K562 treated with DMSO at 1 percent for 4 hours (cell line): ENCODE data around the gene CTCF. TPM values are rescaled to one million over a fixed set of nuclear protein-coding genes. Genes with fewer than 3 reads are reported as not detected.

Source experiments
- total RNA-seq: library from RNA; unstranded; fragments of 300-600 nt; gene quantifications from 2 replicates; pipeline ENCODE4 v1.2.3, GENCODE V29; 2022; ENCODE audit not compliant: insufficient read depth

CTCF gene
- total RNA-seq, result 25.4 and 34.1 TPM in 2 replicates

GRCh38 chr16:67562526-67562917, at the start of gene CTCF:
Gene CTCF (plus strand): TSS chr16:67562526. CDS start chr16:67610833, 48,307 bp downstream.

GRCh38 chr16:67528222-67528869, 34.0 kb upstream of the CTCF start, which contains the start of gene RIPOR1:
Gene RIPOR1 (plus strand): TSS chr16:67528829. CDS start chr16:67538447, 9,618 bp downstream.

GRCh38 chr16:67659675-67660563, 97.6 kb downstream of the CTCF start, which contains the start of gene ACD:
Gene ACD (minus strand): TSS chr16:67660260. CDS start chr16:67660220, 40 bp downstream.

GRCh38 chr16:67660564-67661028, 98.3 kb downstream of the CTCF start, which contains the start of gene PARD6A:
Gene PARD6A (plus strand): TSS chr16:67660960. CDS start chr16:67661039, 79 bp downstream.

GRCh38 chr16:67666559-67667452, 104.5 kb downstream of the CTCF start, which contains the start of the genes C16orf86 and ENKD1:
Gene C16orf86 (plus strand): TSS chr16:67666814. CDS start chr16:67666971, 157 bp downstream.
Gene ENKD1 (minus strand): TSS chr16:67666750. CDS start chr16:67666442, 308 bp downstream.

Other genes starting within 250 kb of the CTCF start
- 0.15 TPM in 1 of 2 replicates, not detected in the other for gene KCTD19, start 235.8 kb upstream of the CTCF start, total RNA-seq
- gene LRRC36, start 235.7 kb upstream of the CTCF start, total RNA-seq, result 0.30 TPM in 1 of 2 replicates, not detected in the other
- not detected in 2 replicates for gene TPPP3, start 169.0 kb upstream of the CTCF start, total RNA-seq
- gene ZDHHC1, start 146.0 kb upstream of the CTCF start, total RNA-seq, result not detected in 2 replicates
- gene HSD11B2, start 131.4 kb upstream of the CTCF start, total RNA-seq, result not detected in 2 replicates
- gene ATP6V0D1, start 81.4 kb upstream of the CTCF start, total RNA-seq, result 148 and 171 TPM in 2 replicates
- gene AGRP, start 79.0 kb upstream of the CTCF start, total RNA-seq, result not detected in 2 replicates
- 13.2 and 15.5 TPM in 2 replicates for gene RIPOR1, start 33.7 kb upstream of the CTCF start, total RNA-seq
- gene CARMIL2, start 82.6 kb downstream of the CTCF start, total RNA-seq, result 1.4 and 3.7 TPM in 2 replicates
- 29.2 and 33.2 TPM in 2 replicates for gene ACD, start 97.7 kb downstream of the CTCF start, total RNA-seq
- 0.59 and 1.4 TPM in 2 replicates for gene PARD6A, start 98.4 kb downstream of the CTCF start, total RNA-seq
- 8.6 and 17.8 TPM in 2 replicates for gene ENKD1, start 104.2 kb downstream of the CTCF start, total RNA-seq
- 1.3 TPM in 1 of 2 replicates, not detected in the other for gene C16orf86, start 104.3 kb downstream of the CTCF start, total RNA-seq
- 11.6 and 15.4 TPM in 2 replicates for gene GFOD2, start 156.8 kb downstream of the CTCF start, total RNA-seq
- 16.0 and 17.3 TPM in 2 replicates for gene RANBP10, start 244.0 kb downstream of the CTCF start, total RNA-seq
- not detected in 2 replicates for gene TSNAXIP1, start 244.4 kb downstream of the CTCF start, total RNA-seq